GM12878 (cell line): Measurements from ENCODE around the gene STK16. TPM values are rescaled to one million over a fixed set of nuclear protein-coding genes. Genes with fewer than 3 reads are reported as not detected.

Experiments used
- ATAC-seq: fragments of 200-7000 bp; cut with Tn5 transposase; 3 replicates; pipeline ENCODE4 v1.9.1; 2020; ENCODE audit warnings: mild to moderate bottlenecking, moderate library complexity
- BruUV-seq: library from RNA; stranded (reverse); fragments of 400-500 nt; replicated peaks from 2 replicates; lab custom pipeline; 2021; lab: Mats Ljungman, UMichigan
- CTCF ChIA-PET: fragments of 300-600 bp; sonication (Branson Sonifier 250); formaldehyde crosslinking; extraction: SDS; loops from one replicate; lab custom pipeline; 2021; ENCODE audit warnings: inconsistent platforms; lab: Yijun Ruan, JAX
- POLR2A ChIA-PET: fragments of 350-600 bp; formaldehyde crosslinking; extraction: SDS; loops from one replicate; lab custom pipeline; 2021; ENCODE audit warnings: inconsistent platforms; lab: Charles Lee
- RAD21 ChIA-PET: fragments of 300-600 bp; sonication (Branson Sonifier 250); formaldehyde crosslinking; loops from one replicate; lab custom pipeline; 2023; ENCODE audit warnings: antibody characterized with exemption; ENCODE audit not compliant: unreplicated experiment; lab: Charles Lee
- SMC1A ChIA-PET: fragments of 300-600 bp; sonication (Branson Sonifier 250); formaldehyde crosslinking; loops from one replicate; lab custom pipeline; 2023; ENCODE audit not compliant: unreplicated experiment, uncharacterized antibody; lab: Charles Lee
- DNase-seq: peaks from one replicate; pipeline ENCODE4 v3.0.0-alpha.2; 2011; ENCODE audit warnings: low read depth, low spot score
- FAIRE-seq: peaks from 3 replicates; lab custom pipeline; 2011; peaks lifted over from hg19 to GRCh38; lab: Jason Lieb, UNC
- H2AFZ ChIP-seq: 2 replicates; pipeline ENCODE4 v1.6.0; 2011; ENCODE audit warnings: low read depth, low read length, control low read depth; ENCODE audit not compliant: control insufficient read depth
- H3K27ac ChIP-seq: 2 replicates; pipeline ENCODE4 v1.5.1; 2011; ENCODE audit warnings: control low read depth; ENCODE audit not compliant: control insufficient read depth, insufficient read depth
- H3K27me3 ChIP-seq, 2 experiments: replicated peaks in 1 of 2; 2 replicates each; pipeline versions ENCODE4 v1.6.0 to v1.6.1; 2011; ENCODE audit warnings: low read length in 1 of 2; ENCODE audit not compliant: control insufficient read depth in 2 of 2, insufficient read depth in 2 of 2
- H3K36me3 ChIP-seq, 2 experiments: 2 replicates each; pipeline ENCODE4 v1.5.1; 2011; ENCODE audit warnings: low read length in 1 of 2; ENCODE audit not compliant: control insufficient read depth in 2 of 2, insufficient read depth in 2 of 2
- H3K4me1 ChIP-seq: 2 replicates; pipeline ENCODE4 v1.6.1; 2011; ENCODE audit warnings: mild to moderate bottlenecking, low read length, moderate library complexity, mixed read lengths; ENCODE audit not compliant: control insufficient read depth, insufficient read depth
- H3K4me2 ChIP-seq: 2 replicates; pipeline ENCODE4 v1.6.0; 2011; ENCODE audit warnings: control low read depth; ENCODE audit not compliant: control insufficient read depth, insufficient read depth
- H3K4me3 ChIP-seq: fragments of 200-600 bp; sonication (generic); 2 replicates; pipeline ENCODE4 v1.5.1; 2016
- H3K79me2 ChIP-seq: 2 replicates; pipeline ENCODE4 v1.6.0; 2011; ENCODE audit warnings: low read length; ENCODE audit not compliant: control insufficient read depth, insufficient read depth
- H3K9ac ChIP-seq: 2 replicates; pipeline ENCODE4 v1.8.0; 2011; ENCODE audit warnings: low read length, control low read depth, mixed read lengths; ENCODE audit not compliant: control insufficient read depth, insufficient read depth
- H3K9me3 ChIP-seq: replicated peaks from 3 replicates; pipeline ENCODE4 v1.5.1; 2011; ENCODE audit warnings: mild to moderate bottlenecking, low read length; ENCODE audit not compliant: control insufficient read depth, insufficient read depth
- H4K20me1 ChIP-seq: 2 replicates; pipeline ENCODE4 v1.6.0; 2011; ENCODE audit not compliant: control insufficient read depth, insufficient read depth
- HSF1 ChIP-seq: fragments of 150-350 bp; IDR thresholded peaks from 2 replicates; pipeline ENCODE4 v1.6.1; 2014; ENCODE audit warnings: mild to moderate bottlenecking, low read depth, low read length
- NBN ChIP-seq: fragments of 450-650 bp; IDR thresholded peaks from 2 replicates; pipeline ENCODE4 v1.6.1; 2016
- RB1 ChIP-seq: fragments of 450-650 bp; formaldehyde crosslinking; IDR thresholded peaks from 2 replicates; pipeline ENCODE4 v1.6.1; 2017; ENCODE audit warnings: mild to moderate bottlenecking, borderline replicate concordance
- WGBS: methylation state at CpG from one replicate; pipeline ENCODE4 v1.1.6; 2016; ENCODE audit warnings: low lambda C conversion rate; ENCODE audit not compliant: insufficient replicate concordance, insufficient coverage; ENCODE audit errors: missing lambda C conversion rate; 5-methylcytosine and 5-hydroxymethylcytosine counted together
- in situ Hi-C: fragments of 300-500 bp; cut with MboI; formaldehyde crosslinking; loops from 9 replicates; pipeline ENCODE4 v1.14.3; 2018; ENCODE audit warnings: mixed read lengths
- intact Hi-C: fragments of 100-400 bp; cut with micrococcal nuclease; formaldehyde crosslinking; loops from one replicate; pipeline ENCODE4 v1.14.2; 2022; ENCODE audit not compliant: unreplicated experiment
- polyA plus RNA-seq, 11 experiments: library from polyadenylated mRNA; depleted of rRNA in 4 of 11; unstranded in 6 of 11; stranded (reverse) in 5 of 11; fragments of >200 nt; fragmentation: Nextera tagmentation in 4 of 11; fragmentation: Illumina TruSeq in 1 of 11; extraction: Ambion mirVana in 4 of 11; extraction: Trizol in 1 of 11; gene quantifications; 1 replicate in 1 of 11; 2 replicates in 10 of 11; pipeline versions ENCODE4 v1.2.1 to v1.2.3, GENCODE V29; 2011 to 2016; ENCODE audit warnings: inconsistent platforms in 2 of 11, missing spikeins in 2 of 11, low read depth in 1 of 11
- total RNA-seq, 4 experiments: library from RNA; depleted of rRNA in 3 of 4; stranded (reverse); fragments of >200 nt in 3 of 4; fragmentation: Illumina TruSeq in 1 of 4; extraction: Trizol in 1 of 4; gene quantifications; 2 replicates each; pipeline versions ENCODE4 v1.2.1 to v1.2.3, GENCODE V29; 2013 to 2021
- TF ChIP-seq, protein P1 (sequence below): IDR thresholded peaks from 2 replicates; pipeline ENCODE4 v1.6.1; 2011; ENCODE audit warnings: mild to moderate bottlenecking, low read depth, low read length, moderate library complexity; ENCODE audit not compliant: insufficient replicate concordance

STK16 gene
- total and polyA plus RNA-seq, 10 of the 15 experiments (the other 5 are each of a cell fraction or from before 2014, with no cell fraction given), result 4.3 to 50.1 (median 17.9) TPM

GRCh38 chr2:219206328-219207133 is 38.7 kb upstream of the STK16 start, which contains the start of gene ZFAND2B (continued):
- TF ChIP-seq, protein P1, sequence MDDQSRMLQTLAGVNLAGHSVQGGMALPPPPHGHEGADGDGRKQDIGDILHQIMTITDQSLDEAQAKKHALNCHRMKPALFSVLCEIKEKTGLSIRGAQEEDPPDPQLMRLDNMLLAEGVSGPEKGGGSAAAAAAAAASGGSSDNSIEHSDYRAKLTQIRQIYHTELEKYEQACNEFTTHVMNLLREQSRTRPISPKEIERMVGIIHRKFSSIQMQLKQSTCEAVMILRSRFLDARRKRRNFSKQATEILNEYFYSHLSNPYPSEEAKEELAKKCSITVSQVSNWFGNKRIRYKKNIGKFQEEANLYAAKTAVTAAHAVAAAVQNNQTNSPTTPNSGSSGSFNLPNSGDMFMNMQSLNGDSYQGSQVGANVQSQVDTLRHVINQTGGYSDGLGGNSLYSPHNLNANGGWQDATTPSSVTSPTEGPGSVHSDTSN, result no peak
- TF ChIP-seq HSF1, result no peak
- TF ChIP-seq, all 136 proteins: peak for 44

GRCh38 chr2:219207134-219207883 is 38.0 kb upstream of the STK16 start:
- Histone ChIP-seq H3K9ac (peak overlapping the region; percentile 28; the same call in 1 of the 2 replicates), H3K36me3 (peaks cover 0 to 4% of the 10 kb centered on the region in 2 experiments; a peak in 1 of 4 replicates), H2AFZ (peak overlapping the region; percentile 51; the same call in 1 of the 2 replicates), H3K79me2 (no peaks in the 10 kb centered on the region; the same call in 1 of the 2 replicates), H3K9me3 (no peaks in the 10 kb centered on the region), H3K27ac (peak overlapping the region; percentile 72), H3K27me3 (no peaks in the 10 kb centered on the region), H4K20me1 (no peaks in the 10 kb centered on the region)
- POLR2A ChIA-PET, result interaction anchor here (0.5 to 4.0 kb wide), 17 partner anchors 10 to 685 kb away, joined by 3 to 47 read pairs (median 6); partner anchors contain the start of genes ABCB6, ANKZF1, ATG9A and CNPPD1
- intact Hi-C loops, result loop anchor here (2.0 to 5.0 kb wide), 2 partner anchors 31 to 70 kb away; partner anchors contain the start of genes CNPPD1 and DNAJB2
- in situ Hi-C loops, result loop anchor here (5.0 kb wide), 1 partner anchor 35 kb away; the partner anchor contains the start of gene SLC23A3
- TSS peak; percentile 85 for BruUV-seq
- SMC1A ChIA-PET, result interaction anchor here (0.7 to 3.1 kb wide), 7 partner anchors 9 to 88 kb away, joined by 3 to 14 read pairs (median 4); partner anchors contain the start of genes CNPPD1, GLB1L and STK16
- WGBS, result 17% methylated on average over 22 of the region's 22 CpGs
- CTCF ChIA-PET, result interaction anchor here (1.5 to 2.2 kb wide), 8 partner anchors 9 to 88 kb away, joined by 4 to 19 read pairs (median 8); partner anchors contain the start of genes CNPPD1, NHEJ1 and SLC23A3
- TF ChIP-seq NBN, result 0 out of 2 replicates have a peak, but pooled peaks have one; percentile 1
- TF ChIP-seq RB1, result no peak
- TF ChIP-seq, all 136 proteins: peak for 1
- peak; percentile 4 for ATAC-seq
- Histone ChIP-seq H3K4me3 (peak overlapping the region; percentile 50), H3K4me2 (peak overlapping the region; percentile 92), H3K4me1 (peaks cover 8% of the 10 kb centered on the region)
- FAIRE-seq, result no peak
- no peak for DNase-seq
- RAD21 ChIA-PET, result interaction anchor here (1.5 to 2.9 kb wide), 7 partner anchors 31 to 87 kb away, joined by 4 to 21 read pairs (median 12); partner anchors contain the start of genes CNPPD1, GLB1L, SLC23A3 and STK16
